Caki2 (cell line): ENCODE measurements around the gene SNPH. TPM values are rescaled to one million over a fixed set of nuclear protein-coding genes. Genes with fewer than 3 reads are reported as not detected.

Experiments used
- DNase-seq: peaks from one replicate; pipeline ENCODE4 v3.0.0-alpha.2; 2015; ENCODE audit warnings: low read depth
- in situ Hi-C: cut with HindIII; loops from 2 replicates; pipeline ENCODE4 v1.10.0; 2016; ENCODE audit warnings: low sequenced_read_pairs, low pct_unique_long_range_greater_than_20kb, mixed read lengths
- total RNA-seq: library from RNA; depleted of rRNA; stranded (reverse); fragments of >200 nt; shearing (Covaris generic); gene quantifications from 2 replicates; pipeline ENCODE4 v1.2.3, GENCODE V29; 2014; ENCODE audit warnings: low replicate concordance

SNPH gene
- total RNA-seq, 1 experiment from 2014 or later: 14.5 TPM

- no peak for DNase-seq
- in situ Hi-C loops: loop anchor here (10.0 kb wide), 1 partner anchor 67 kb away; the partner anchor contains the start of gene FKBP1A
These were observed 62.0 kb downstream of the SNPH start for GRCh38 chr20:1327827-1328679.

GRCh38 chr20:1328680-1329330 is 62.7 kb downstream of the SNPH start, which contains the start of gene SDCBP2:
SDCBP2 (minus strand) TSS chr20:1329139; CDS start chr20:1320416, 8,723 bp downstream.
- in situ Hi-C loops: loop anchor here (10.0 kb wide), 1 partner anchor 66 kb away; the partner anchor contains the start of gene FKBP1A
- DNase-seq: no peak

- no peak for DNase-seq
- in situ Hi-C loops: no loop called here
These were observed 64.2 kb downstream of the SNPH start for GRCh38 chr20:1330075-1330830.

GRCh38 chr20:1331101-1331500 is 65.0 kb downstream of the SNPH start:
- in situ Hi-C loops: no loop called here

GRCh38 chr20:1331801-1332453 is 65.8 kb downstream of the SNPH start:
- in situ Hi-C loops: no loop called here
- DNase-seq: no peak

More at GRCh38 chr20:1331101-1331500, 65.0 kb downstream of the SNPH start:
- DNase-seq: no peak

GRCh38 chr20:1332749-1333300 is 66.7 kb downstream of the SNPH start:
- in situ Hi-C loops: no loop called here
- no peak for DNase-seq

GRCh38 chr20:1333462-1334369 is 67.6 kb downstream of the SNPH start:
- DNase-seq: no peak
- in situ Hi-C loops: no loop called here

GRCh38 chr20:1334370-1334731 is 68.3 kb downstream of the SNPH start:
- in situ Hi-C loops: no loop called here
- DNase-seq: no peak

GRCh38 chr20:1334761-1335160 is 68.7 kb downstream of the SNPH start:
- no peak for DNase-seq
- in situ Hi-C loops: no loop called here

- in situ Hi-C loops: no loop called here
- DNase-seq: no peak
These were observed 70.0 kb downstream of the SNPH start for GRCh38 chr20:1335961-1336698.

GRCh38 chr20:1336699-1337367 is 70.7 kb downstream of the SNPH start:
- in situ Hi-C loops: no loop called here
- DNase-seq: no peak

- in situ Hi-C loops: no loop called here
These were observed 71.3 kb downstream of the SNPH start for GRCh38 chr20:1337441-1337840.

GRCh38 chr20:1338096-1338495 is 72.0 kb downstream of the SNPH start:
- no peak for DNase-seq
- in situ Hi-C loops: no loop called here

More at GRCh38 chr20:1337441-1337840, 71.3 kb downstream of the SNPH start:
- DNase-seq: no peak

- in situ Hi-C loops: no loop called here
- no peak for DNase-seq
These were observed 72.7 kb downstream of the SNPH start for GRCh38 chr20:1338801-1339200.

- no peak for DNase-seq
- in situ Hi-C loops: no loop called here
These were observed 75.6 kb downstream of the SNPH start for GRCh38 chr20:1341561-1342265.
